ENCODE results near the gene HRAS. TPM values are rescaled to one million over a fixed set of nuclear protein-coding genes. Genes with fewer than 3 reads are reported as not detected.

HRAS gene
- total RNA-seq, 1 experiment from 2014 or later = 128 TPM

- no TSS peak for BruUV-seq (replicated peaks)
- Histone ChIP-seq H3K79me2 (ENCODE audit: low read length) (no peaks in the 10 kb centered on the region), H3K9me2 (replicated peaks; ENCODE audit: low read length) (no peaks in the 10 kb centered on the region), H2AFZ (ENCODE audit: low read length) (no peak overlapping the region), H3K9me3 (ENCODE audit: low read length) (no peaks in the 10 kb centered on the region), H3K4me3 (ENCODE audit: low read length) (no peak overlapping the region), H3K27ac (ENCODE audit: low read length) (no peak overlapping the region), H3K36me3 (ENCODE audit: low read depth, low read length) (no peaks in the 10 kb centered on the region), H3K4me1 (ENCODE audit: insufficient read depth, low read length) (no peaks in the 10 kb centered on the region), H3K4me2 (ENCODE audit: low read length) (no peak overlapping the region), H3F3A (ENCODE audit: low read length, unreplicated experiment) (no peaks in the 10 kb centered on the region), H3K27me3 (ENCODE audit: low read length) (no peaks in the 10 kb centered on the region), H4K20me1 (ENCODE audit: low read length) (no peaks in the 10 kb centered on the region), H3K9ac (ENCODE audit: low read length) (no peak overlapping the region)
- TF ChIP-seq EZH2 (IDR thresholded peaks at IDR 0.05; ENCODE audit: low read length, unreplicated experiment) = no peak
- no peak for TF ChIP-seq CTCF (conservative IDR thresholded peaks at IDR 0.05; ENCODE audit: low read depth, low read length)
- no peak for TF ChIP-seq EZH2phosphoT487 (IDR thresholded peaks at IDR 0.05; ENCODE audit: borderline replicate concordance, low read length)
- ChIA-PET CTCF (no interaction called here), POLR2A (ENCODE audit: unreplicated experiment) (no interaction called here)
- ATAC-seq (no peak), DNase-seq (no peak)
- intact Hi-C loops (cut with micrococcal nuclease) = no loop called here
Observed at GRCh38 chr11:487571-488021, 47.8 kb downstream of the HRAS start.

GRCh38 chr11:486189-486588 is 49.2 kb downstream of the HRAS start:
- Histone ChIP-seq H3K4me2 (ENCODE audit: low read length) (no peak overlapping the region), H3F3A (ENCODE audit: low read length, unreplicated experiment) (no peaks in the 10 kb centered on the region), H3K27ac (ENCODE audit: low read length) (no peak overlapping the region), H3K79me2 (ENCODE audit: low read length) (no peaks in the 10 kb centered on the region), H3K27me3 (ENCODE audit: low read length) (no peaks in the 10 kb centered on the region), H3K9ac (ENCODE audit: low read length) (no peak overlapping the region), H3K4me3 (ENCODE audit: low read length) (no peak overlapping the region), H3K36me3 (ENCODE audit: low read depth, low read length) (no peaks in the 10 kb centered on the region), H3K9me3 (ENCODE audit: low read length) (no peaks in the 10 kb centered on the region), H3K9me2 (replicated peaks; ENCODE audit: low read length) (no peaks in the 10 kb centered on the region), H4K20me1 (ENCODE audit: low read length) (no peaks in the 10 kb centered on the region), H3K4me1 (ENCODE audit: insufficient read depth, low read length) (no peaks in the 10 kb centered on the region), H2AFZ (ENCODE audit: low read length) (no peak overlapping the region)
- no TSS peak for BruUV-seq (replicated peaks)
- POLR2A ChIA-PET (ENCODE audit: unreplicated experiment) = no interaction called here
- intact Hi-C loops (cut with micrococcal nuclease) = no loop called here
- TF ChIP-seq EZH2phosphoT487 (IDR thresholded peaks at IDR 0.05; ENCODE audit: borderline replicate concordance, low read length) = no peak
- no peak for TF ChIP-seq CTCF (conservative IDR thresholded peaks at IDR 0.05; ENCODE audit: low read depth, low read length)
- TF ChIP-seq EZH2 (IDR thresholded peaks at IDR 0.05; ENCODE audit: low read length, unreplicated experiment) = no peak
- DNase-seq (no peak), ATAC-seq (no peak)
- CTCF ChIA-PET = no interaction called here

GRCh38 chr11:484616-485015 is 50.8 kb downstream of the HRAS start:
- no peaks in the 10 kb centered on the region for H3K27me3 ChIP-seq (ENCODE audit: low read length)
- ChIA-PET POLR2A (ENCODE audit: unreplicated experiment) (no interaction called here), CTCF (no interaction called here)
- TF ChIP-seq CTCF (conservative IDR thresholded peaks at IDR 0.05; ENCODE audit: low read depth, low read length) (no peak), EZH2 (IDR thresholded peaks at IDR 0.05; ENCODE audit: low read length, unreplicated experiment) (no peak), EZH2phosphoT487 (IDR thresholded peaks at IDR 0.05; ENCODE audit: borderline replicate concordance, low read length) (no peak)
- no peaks in the 10 kb centered on the region for H3K9me2 ChIP-seq (replicated peaks; ENCODE audit: low read length)
- H3K9me3 ChIP-seq (ENCODE audit: low read length) = no peaks in the 10 kb centered on the region
- ATAC-seq (no peak), DNase-seq (no peak)
- no peaks in the 10 kb centered on the region for H3K79me2 ChIP-seq (ENCODE audit: low read length)
- no peaks in the 10 kb centered on the region for H3K4me1 ChIP-seq (ENCODE audit: insufficient read depth, low read length)
- no peak overlapping the region for H3K4me3 ChIP-seq (ENCODE audit: low read length)
- H2AFZ ChIP-seq (ENCODE audit: low read length) = no peak overlapping the region
- no TSS peak for BruUV-seq (replicated peaks)
- H3K36me3 ChIP-seq (ENCODE audit: low read depth, low read length) = no peaks in the 10 kb centered on the region
- H3K9ac ChIP-seq (ENCODE audit: low read length) = no peak overlapping the region
- H3K4me2 ChIP-seq (ENCODE audit: low read length) = no peak overlapping the region
- no peaks in the 10 kb centered on the region for H3F3A ChIP-seq (ENCODE audit: low read length, unreplicated experiment)
- intact Hi-C loops (cut with micrococcal nuclease) = no loop called here
- H3K27ac ChIP-seq (ENCODE audit: low read length) = no peak overlapping the region
- no peaks in the 10 kb centered on the region for H4K20me1 ChIP-seq (ENCODE audit: low read length)

Small RNAs within 50 kb of the gene (microRNA-seq; reads per million reads assigned to microRNA genes)
- gene MIR210 (ENCODE audit: unreplicated experiment) = 828 reads per million, percentile 83 among the genes with 10 or more reads in this experiment

Other genes with a start within 250 kb of the HRAS start
- 10.6 and 12.4 TPM in 2 replicates for gene PGGHG, start 246.4 kb downstream of the HRAS start, total RNA-seq (2014; rRNA removed)
- not detected in 2 replicates for gene IFITM5, start 236.1 kb downstream of the HRAS start, total RNA-seq (2014; rRNA removed)
- gene IFITM2, start 227.8 kb downstream of the HRAS start, total RNA-seq (2014; rRNA removed) = 36.3 and 49.0 TPM in 2 replicates
- gene IFITM1, start 221.5 kb downstream of the HRAS start, total RNA-seq (2014; rRNA removed) = 2.0 and 2.2 TPM in 2 replicates
- gene IFITM3, start 214.7 kb downstream of the HRAS start, total RNA-seq (2014; rRNA removed) = 91.6 and 97.6 TPM in 2 replicates
- 52.9 and 87.9 TPM in 2 replicates for gene B4GALNT4, start 166.1 kb downstream of the HRAS start, total RNA-seq (2014; rRNA removed)
- gene PKP3, start 141.4 kb downstream of the HRAS start, total RNA-seq (2014; rRNA removed) = 218 and 222 TPM in 2 replicates
- gene SIGIRR, start 120.6 kb downstream of the HRAS start, total RNA-seq (2014; rRNA removed) = 85.4 and 112 TPM in 2 replicates
- 16.6 and 22.5 TPM in 2 replicates for gene ANO9, start 93.6 kb downstream of the HRAS start, total RNA-seq (2014; rRNA removed)
- gene PTDSS2, start 85.3 kb downstream of the HRAS start, total RNA-seq (2014; rRNA removed) = 53.0 and 91.0 TPM in 2 replicates
- gene RNH1, start 28.3 kb downstream of the HRAS start, total RNA-seq (2014; rRNA removed) = 258 and 300 TPM in 2 replicates
- 1.0 and 1.5 TPM in 2 replicates for gene LRRC56, start 2.0 kb upstream of the HRAS start, total RNA-seq (2014; rRNA removed)
- 1.4 and 2.4 TPM in 2 replicates for gene LMNTD2, start 25.2 kb upstream of the HRAS start, total RNA-seq (2014; rRNA removed)
- gene RASSF7, start 25.4 kb upstream of the HRAS start, total RNA-seq (2014; rRNA removed) = 58.6 and 79.7 TPM in 2 replicates
- 41.4 and 52.4 TPM in 2 replicates for gene PHRF1, start 40.9 kb upstream of the HRAS start, total RNA-seq (2014; rRNA removed)
- 80.8 and 95.7 TPM in 2 replicates for gene IRF7, start 80.4 kb upstream of the HRAS start, total RNA-seq (2014; rRNA removed)
- not detected in 2 replicates for gene CDHR5, start 89.4 kb upstream of the HRAS start, total RNA-seq (2014; rRNA removed)
- gene SCT, start 91.6 kb upstream of the HRAS start, total RNA-seq (2014; rRNA removed) = 2.2 TPM in 1 of 2 replicates, not detected in the other
- gene DRD4, start 101.7 kb upstream of the HRAS start, total RNA-seq (2014; rRNA removed) = 0.11 TPM in 1 of 2 replicates, not detected in the other
- gene DEAF1, start 159.6 kb upstream of the HRAS start, total RNA-seq (2014; rRNA removed) = 31.9 and 42.8 TPM in 2 replicates
- gene TMEM80, start 160.2 kb upstream of the HRAS start, total RNA-seq (2014; rRNA removed) = 10.8 and 16.2 TPM in 2 replicates
- gene EPS8L2, start 170.7 kb upstream of the HRAS start, total RNA-seq (2014; rRNA removed) = 127 and 200 TPM in 2 replicates
- 287 and 326 TPM in 2 replicates for gene TALDO1, start 211.9 kb upstream of the HRAS start, total RNA-seq (2014; rRNA removed)
- 38.9 and 39.7 TPM in 2 replicates for gene GATD1, start 241.9 kb upstream of the HRAS start, total RNA-seq (2014; rRNA removed)